GM12878 (cell line): Measurements from ENCODE around the gene LETM1. TPM values are rescaled to one million over a fixed set of nuclear protein-coding genes. Genes with fewer than 3 reads are reported as not detected.

Experiments
- BMI1 ChIP-seq: fragments of 450-650 bp; IDR thresholded peaks from 2 replicates; pipeline ENCODE4 v1.6.1; 2016; ENCODE audit warnings: mild to moderate bottlenecking, moderate library complexity, borderline replicate concordance
- CBX5 ChIP-seq: sonication (generic); IDR thresholded peaks from 2 replicates; pipeline ENCODE4 v1.6.1; 2016; ENCODE audit warnings: low read depth, moderate library complexity, mild to moderate bottlenecking, inconsistent platforms
- E2F8 ChIP-seq: fragments of 450-650 bp; IDR thresholded peaks from 2 replicates; pipeline ENCODE4 v1.6.1; 2018; ENCODE audit warnings: mild to moderate bottlenecking, low read depth, moderate library complexity; ENCODE audit not compliant: partially characterized antibody
- HCFC1 ChIP-seq: fragments of 150-350 bp; IDR thresholded peaks from 2 replicates; pipeline ENCODE4 v1.6.1; 2014; ENCODE audit warnings: low read length
- KDM1A ChIP-seq: fragments of 200-600 bp; sonication (generic); IDR thresholded peaks from 2 replicates; pipeline ENCODE4 v1.6.1; 2016; ENCODE audit warnings: borderline replicate concordance
- NFIC ChIP-seq: IDR thresholded peaks from 2 replicates; pipeline ENCODE4 v1.6.1; 2012; ENCODE audit warnings: low read depth, mild to moderate bottlenecking, inconsistent platforms, low read length, moderate library complexity
- POLR2A ChIP-seq: IDR thresholded peaks from 2 replicates; pipeline ENCODE4 v1.6.1; 2011; ENCODE audit warnings: low read depth, mild to moderate bottlenecking, low read length
- RFX5 ChIP-seq: IDR thresholded peaks from 2 replicates; pipeline ENCODE4 v1.6.1; 2011; ENCODE audit warnings: low read depth, low read length, improper control_type of control experiment
- STAT3 ChIP-seq: IDR thresholded peaks from 2 replicates; pipeline ENCODE4 v1.6.1; 2011; ENCODE audit warnings: low read depth, low read length, improper control_type of control experiment
- WRNIP1 ChIP-seq: IDR thresholded peaks from 2 replicates; pipeline ENCODE4 v1.6.1; 2011; ENCODE audit warnings: low read depth, low read length, improper control_type of control experiment, borderline replicate concordance
- ZNF622 ChIP-seq: fragments of 450-650 bp; IDR thresholded peaks from 2 replicates; pipeline ENCODE4 v1.6.1; 2017; ENCODE audit warnings: mild to moderate bottlenecking, inconsistent platforms
- polyA plus RNA-seq, 11 experiments: library from polyadenylated mRNA; depleted of rRNA in 4 of 11; unstranded in 6 of 11; stranded (reverse) in 5 of 11; fragments of >200 nt; fragmentation: Nextera tagmentation in 4 of 11; fragmentation: Illumina TruSeq in 1 of 11; extraction: Ambion mirVana in 4 of 11; extraction: Trizol in 1 of 11; gene quantifications; 1 replicate in 1 of 11; 2 replicates in 10 of 11; pipeline versions ENCODE4 v1.2.1 to v1.2.3, GENCODE V29; 2011 to 2016; ENCODE audit warnings: inconsistent platforms in 2 of 11, missing spikeins in 2 of 11, low read depth in 1 of 11
- total RNA-seq, 4 experiments: library from RNA; depleted of rRNA in 3 of 4; stranded (reverse); fragments of >200 nt in 3 of 4; fragmentation: Illumina TruSeq in 1 of 4; extraction: Trizol in 1 of 4; gene quantifications; 2 replicates each; pipeline versions ENCODE4 v1.2.1 to v1.2.3, GENCODE V29; 2013 to 2021
- TF ChIP-seq, protein P1 (sequence below): fragments of 450-650 bp; IDR thresholded peaks from 2 replicates; pipeline ENCODE4 v1.6.1; 2017; ENCODE audit warnings: mild to moderate bottlenecking, moderate library complexity
- TF ChIP-seq, protein P2 (sequence below): IDR thresholded peaks from 2 replicates; pipeline ENCODE4 v1.6.1; 2011; ENCODE audit warnings: mild to moderate bottlenecking, low read depth, low read length, moderate library complexity; ENCODE audit not compliant: insufficient replicate concordance
- TF ChIP-seq, protein P3 (sequence below): fragments of 450-650 bp; formaldehyde crosslinking; IDR thresholded peaks from 2 replicates; pipeline ENCODE4 v1.4.0; 2020; ENCODE audit warnings: mild to moderate bottlenecking, moderate library complexity
- TF ChIP-seq, protein P4 (sequence below): fragments of 450-650 bp; IDR thresholded peaks from 2 replicates; pipeline ENCODE4 v1.6.1; 2017; ENCODE audit warnings: mild to moderate bottlenecking

LETM1 gene
- total and polyA plus RNA-seq, 10 of the 15 experiments (the other 5 are each of a cell fraction or from before 2014, with no cell fraction given): 2.6 to 65.2 (median 30.2) TPM

- TF ChIP-seq, protein P1, sequence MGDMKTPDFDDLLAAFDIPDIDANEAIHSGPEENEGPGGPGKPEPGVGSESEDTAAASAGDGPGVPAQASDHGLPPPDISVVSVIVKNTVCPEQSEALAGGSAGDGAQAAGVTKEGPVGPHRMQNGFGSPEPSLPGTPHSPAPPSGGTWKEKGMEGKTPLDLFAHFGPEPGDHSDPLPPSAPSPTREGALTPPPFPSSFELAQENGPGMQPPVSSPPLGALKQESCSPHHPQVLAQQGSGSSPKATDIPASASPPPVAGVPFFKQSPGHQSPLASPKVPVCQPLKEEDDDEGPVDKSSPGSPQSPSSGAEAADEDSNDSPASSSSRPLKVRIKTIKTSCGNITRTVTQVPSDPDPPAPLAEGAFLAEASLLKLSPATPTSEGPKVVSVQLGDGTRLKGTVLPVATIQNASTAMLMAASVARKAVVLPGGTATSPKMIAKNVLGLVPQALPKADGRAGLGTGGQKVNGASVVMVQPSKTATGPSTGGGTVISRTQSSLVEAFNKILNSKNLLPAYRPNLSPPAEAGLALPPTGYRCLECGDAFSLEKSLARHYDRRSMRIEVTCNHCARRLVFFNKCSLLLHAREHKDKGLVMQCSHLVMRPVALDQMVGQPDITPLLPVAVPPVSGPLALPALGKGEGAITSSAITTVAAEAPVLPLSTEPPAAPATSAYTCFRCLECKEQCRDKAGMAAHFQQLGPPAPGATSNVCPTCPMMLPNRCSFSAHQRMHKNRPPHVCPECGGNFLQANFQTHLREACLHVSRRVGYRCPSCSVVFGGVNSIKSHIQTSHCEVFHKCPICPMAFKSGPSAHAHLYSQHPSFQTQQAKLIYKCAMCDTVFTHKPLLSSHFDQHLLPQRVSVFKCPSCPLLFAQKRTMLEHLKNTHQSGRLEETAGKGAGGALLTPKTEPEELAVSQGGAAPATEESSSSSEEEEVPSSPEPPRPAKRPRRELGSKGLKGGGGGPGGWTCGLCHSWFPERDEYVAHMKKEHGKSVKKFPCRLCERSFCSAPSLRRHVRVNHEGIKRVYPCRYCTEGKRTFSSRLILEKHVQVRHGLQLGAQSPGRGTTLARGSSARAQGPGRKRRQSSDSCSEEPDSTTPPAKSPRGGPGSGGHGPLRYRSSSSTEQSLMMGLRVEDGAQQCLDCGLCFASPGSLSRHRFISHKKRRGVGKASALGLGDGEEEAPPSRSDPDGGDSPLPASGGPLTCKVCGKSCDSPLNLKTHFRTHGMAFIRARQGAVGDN: peak; percentile 52; the same call in 1 of the 2 replicates
- TF ChIP-seq KDM1A: no peak
- TF ChIP-seq E2F8: no peak
- no peak for TF ChIP-seq ZNF622
- no peak for TF ChIP-seq RFX5
- no peak for TF ChIP-seq CBX5
- TF ChIP-seq STAT3: no peak
- TF ChIP-seq POLR2A: peak; percentile 51
- TF ChIP-seq BMI1: no peak
- no peak for TF ChIP-seq WRNIP1
- TF ChIP-seq, protein P2, sequence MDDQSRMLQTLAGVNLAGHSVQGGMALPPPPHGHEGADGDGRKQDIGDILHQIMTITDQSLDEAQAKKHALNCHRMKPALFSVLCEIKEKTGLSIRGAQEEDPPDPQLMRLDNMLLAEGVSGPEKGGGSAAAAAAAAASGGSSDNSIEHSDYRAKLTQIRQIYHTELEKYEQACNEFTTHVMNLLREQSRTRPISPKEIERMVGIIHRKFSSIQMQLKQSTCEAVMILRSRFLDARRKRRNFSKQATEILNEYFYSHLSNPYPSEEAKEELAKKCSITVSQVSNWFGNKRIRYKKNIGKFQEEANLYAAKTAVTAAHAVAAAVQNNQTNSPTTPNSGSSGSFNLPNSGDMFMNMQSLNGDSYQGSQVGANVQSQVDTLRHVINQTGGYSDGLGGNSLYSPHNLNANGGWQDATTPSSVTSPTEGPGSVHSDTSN: no peak
- TF ChIP-seq, protein P3, sequence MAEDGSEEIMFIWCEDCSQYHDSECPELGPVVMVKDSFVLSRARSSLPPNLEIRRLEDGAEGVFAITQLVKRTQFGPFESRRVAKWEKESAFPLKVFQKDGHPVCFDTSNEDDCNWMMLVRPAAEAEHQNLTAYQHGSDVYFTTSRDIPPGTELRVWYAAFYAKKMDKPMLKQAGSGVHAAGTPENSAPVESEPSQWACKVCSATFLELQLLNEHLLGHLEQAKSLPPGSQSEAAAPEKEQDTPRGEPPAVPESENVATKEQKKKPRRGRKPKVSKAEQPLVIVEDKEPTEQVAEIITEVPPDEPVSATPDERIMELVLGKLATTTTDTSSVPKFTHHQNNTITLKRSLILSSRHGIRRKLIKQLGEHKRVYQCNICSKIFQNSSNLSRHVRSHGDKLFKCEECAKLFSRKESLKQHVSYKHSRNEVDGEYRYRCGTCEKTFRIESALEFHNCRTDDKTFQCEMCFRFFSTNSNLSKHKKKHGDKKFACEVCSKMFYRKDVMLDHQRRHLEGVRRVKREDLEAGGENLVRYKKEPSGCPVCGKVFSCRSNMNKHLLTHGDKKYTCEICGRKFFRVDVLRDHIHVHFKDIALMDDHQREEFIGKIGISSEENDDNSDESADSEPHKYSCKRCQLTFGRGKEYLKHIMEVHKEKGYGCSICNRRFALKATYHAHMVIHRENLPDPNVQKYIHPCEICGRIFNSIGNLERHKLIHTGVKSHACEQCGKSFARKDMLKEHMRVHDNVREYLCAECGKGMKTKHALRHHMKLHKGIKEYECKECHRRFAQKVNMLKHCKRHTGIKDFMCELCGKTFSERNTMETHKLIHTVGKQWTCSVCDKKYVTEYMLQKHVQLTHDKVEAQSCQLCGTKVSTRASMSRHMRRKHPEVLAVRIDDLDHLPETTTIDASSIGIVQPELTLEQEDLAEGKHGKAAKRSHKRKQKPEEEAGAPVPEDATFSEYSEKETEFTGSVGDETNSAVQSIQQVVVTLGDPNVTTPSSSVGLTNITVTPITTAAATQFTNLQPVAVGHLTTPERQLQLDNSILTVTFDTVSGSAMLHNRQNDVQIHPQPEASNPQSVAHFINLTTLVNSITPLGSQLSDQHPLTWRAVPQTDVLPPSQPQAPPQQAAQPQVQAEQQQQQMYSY: no peak
- TF ChIP-seq HCFC1: no peak
- TF ChIP-seq, protein P4, sequence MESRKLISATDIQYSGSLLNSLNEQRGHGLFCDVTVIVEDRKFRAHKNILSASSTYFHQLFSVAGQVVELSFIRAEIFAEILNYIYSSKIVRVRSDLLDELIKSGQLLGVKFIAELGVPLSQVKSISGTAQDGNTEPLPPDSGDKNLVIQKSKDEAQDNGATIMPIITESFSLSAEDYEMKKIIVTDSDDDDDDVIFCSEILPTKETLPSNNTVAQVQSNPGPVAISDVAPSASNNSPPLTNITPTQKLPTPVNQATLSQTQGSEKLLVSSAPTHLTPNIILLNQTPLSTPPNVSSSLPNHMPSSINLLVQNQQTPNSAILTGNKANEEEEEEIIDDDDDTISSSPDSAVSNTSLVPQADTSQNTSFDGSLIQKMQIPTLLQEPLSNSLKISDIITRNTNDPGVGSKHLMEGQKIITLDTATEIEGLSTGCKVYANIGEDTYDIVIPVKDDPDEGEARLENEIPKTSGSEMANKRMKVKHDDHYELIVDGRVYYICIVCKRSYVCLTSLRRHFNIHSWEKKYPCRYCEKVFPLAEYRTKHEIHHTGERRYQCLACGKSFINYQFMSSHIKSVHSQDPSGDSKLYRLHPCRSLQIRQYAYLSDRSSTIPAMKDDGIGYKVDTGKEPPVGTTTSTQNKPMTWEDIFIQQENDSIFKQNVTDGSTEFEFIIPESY: no peak
- no peak for TF ChIP-seq NFIC
Measured at GRCh38 chr4:1855333-1856070, 454 bp downstream of the LETM1 start (continued).
